ENCODE data around the gene ZFAND6.
"Not testable (repeated sequence)": the region's sequence is repeated elsewhere in the genome, so short reads cannot be mapped to it uniquely, and the experiment has no call there.

Gene ZFAND6

GRCh38 chr15:80099241-80099640, 39.8 kb downstream of the ZFAND6 start:
- DNase-seq (ENCODE audit: low read depth), result no peak

- not testable (repeated sequence) for DNase-seq (ENCODE audit: low read depth)
These were observed 40.2 kb downstream of the ZFAND6 start for GRCh38 chr15:80099662-80100061.

GRCh38 chr15:80100247-80100646, 40.8 kb downstream of the ZFAND6 start:
- DNase-seq (ENCODE audit: low read depth), result no peak

GRCh38 chr15:80105193-80105592, 45.7 kb downstream of the ZFAND6 start:
- DNase-seq (ENCODE audit: low read depth), result no peak

- peak; percentile 89 for DNase-seq (ENCODE audit: low read depth)
These were observed 46.1 kb downstream of the ZFAND6 start for GRCh38 chr15:80105595-80105994.

- DNase-seq (ENCODE audit: low read depth), result peak; percentile 84
These were observed 46.6 kb downstream of the ZFAND6 start for GRCh38 chr15:80106051-80106450.

- DNase-seq (ENCODE audit: low read depth), result no peak
These were observed 47.7 kb downstream of the ZFAND6 start for GRCh38 chr15:80107204-80107603.

GRCh38 chr15:80107774-80108173, 48.3 kb downstream of the ZFAND6 start:
- DNase-seq (ENCODE audit: low read depth), result no peak

- no peak for DNase-seq (ENCODE audit: low read depth)
These were observed 49.9 kb downstream of the ZFAND6 start for GRCh38 chr15:80109388-80109787.

GRCh38 chr15:80110920-80111319, 51.4 kb downstream of the ZFAND6 start:
- DNase-seq (ENCODE audit: low read depth), result no peak

GRCh38 chr15:80114114-80114513, 54.6 kb downstream of the ZFAND6 start:
- DNase-seq (ENCODE audit: low read depth), result no peak

- DNase-seq (ENCODE audit: low read depth), result no peak
These were observed 55.5 kb downstream of the ZFAND6 start for GRCh38 chr15:80115021-80115420.

GRCh38 chr15:80118956-80119355, 59.5 kb downstream of the ZFAND6 start:
- DNase-seq (ENCODE audit: low read depth), result no peak

GRCh38 chr15:80120636-80121035, 61.2 kb downstream of the ZFAND6 start:
- DNase-seq (ENCODE audit: low read depth), result no peak

- peak; percentile 6 for DNase-seq (ENCODE audit: low read depth)
These were observed 62.1 kb downstream of the ZFAND6 start for GRCh38 chr15:80121546-80121945.

- DNase-seq (ENCODE audit: low read depth), result no peak
These were observed 63.6 kb downstream of the ZFAND6 start for GRCh38 chr15:80123034-80123433.

GRCh38 chr15:80127253-80127652, 67.8 kb downstream of the ZFAND6 start:
- DNase-seq (ENCODE audit: low read depth), result not testable (repeated sequence)

GRCh38 chr15:80127911-80128310, 68.4 kb downstream of the ZFAND6 start:
- no peak for DNase-seq (ENCODE audit: low read depth)

GRCh38 chr15:80132382-80132781, 72.9 kb downstream of the ZFAND6 start:
- DNase-seq (ENCODE audit: low read depth), result no peak

GRCh38 chr15:80136854-80137253, 77.4 kb downstream of the ZFAND6 start:
- DNase-seq (ENCODE audit: low read depth), result no peak

- DNase-seq (ENCODE audit: low read depth), result no peak
These were observed 79.5 kb downstream of the ZFAND6 start for GRCh38 chr15:80138961-80139360.

GRCh38 chr15:80140909-80141308, 81.4 kb downstream of the ZFAND6 start:
- DNase-seq (ENCODE audit: low read depth), result no peak

GRCh38 chr15:80141916-80142598, 82.6 kb downstream of the ZFAND6 start:
- DNase-seq (ENCODE audit: low read depth), result no peak

- no peak for DNase-seq (ENCODE audit: low read depth)
These were observed 83.2 kb downstream of the ZFAND6 start for GRCh38 chr15:80142646-80143045.
